SHP77 (cell line): ENCODE measurements around the gene RPL15.
"Not testable (repeated sequence)": the region's sequence is repeated elsewhere in the genome, so short reads cannot be mapped to it uniquely, and the experiment has no call there.

Source experiments
- DNase-seq, 2 experiments: peaks; one replicate each; lab custom pipeline; 2025; lab: John Stamatoyannopoulos, UW

Gene RPL15

GRCh38 chr3:23916886-23917678 lies at the start of gene RPL15, which contains the start of gene NKIRAS1:
Gene RPL15, plus strand, starts transcription at chr3:23917132. Its CDS starts 728 bp downstream, at chr3:23917860.
Gene NKIRAS1, minus strand, starts transcription at chr3:23916990. Its CDS starts 6,086 bp downstream, at chr3:23910904.
- peak; percentile 94 for DNase-seq

- no peak for DNase-seq
Measured at GRCh38 chr3:23867400-23867799, 49.5 kb upstream of the RPL15 start.

GRCh38 chr3:23867838-23868237 lies 49.1 kb upstream of the RPL15 start:
- no peak for DNase-seq

- no peak for DNase-seq
Measured at GRCh38 chr3:23869977-23870662, 46.8 kb upstream of the RPL15 start.

- not testable (repeated sequence) for DNase-seq
Measured at GRCh38 chr3:23870663-23871043, 46.3 kb upstream of the RPL15 start.

- not testable (repeated sequence) for DNase-seq
Measured at GRCh38 chr3:23871361-23871760, 45.6 kb upstream of the RPL15 start.

GRCh38 chr3:23872330-23872729 lies 44.6 kb upstream of the RPL15 start:
- no peak for DNase-seq

GRCh38 chr3:23873941-23874340 lies 43.0 kb upstream of the RPL15 start:
- no peak for DNase-seq

- no peak for DNase-seq
Measured at GRCh38 chr3:23874359-23875112, 42.4 kb upstream of the RPL15 start.

GRCh38 chr3:23875113-23875725 lies 41.7 kb upstream of the RPL15 start:
- no peak for DNase-seq

- DNase-seq, result no peak
Measured at GRCh38 chr3:23876923-23877322, 40.0 kb upstream of the RPL15 start.

- DNase-seq, result no peak
Measured at GRCh38 chr3:23877329-23877980, 39.5 kb upstream of the RPL15 start.

GRCh38 chr3:23879485-23879884 lies 37.4 kb upstream of the RPL15 start:
- no peak for DNase-seq

- DNase-seq, result no peak
Measured at GRCh38 chr3:23880703-23881339, 36.1 kb upstream of the RPL15 start.

- not testable (repeated sequence) for DNase-seq
Measured at GRCh38 chr3:23881993-23882392, 34.9 kb upstream of the RPL15 start.

GRCh38 chr3:23882487-23882918 lies 34.4 kb upstream of the RPL15 start:
- no peak for DNase-seq

GRCh38 chr3:23884481-23884880 lies 32.5 kb upstream of the RPL15 start:
- DNase-seq, result no peak

GRCh38 chr3:23885210-23885609 lies 31.7 kb upstream of the RPL15 start:
- no peak for DNase-seq

GRCh38 chr3:23886311-23886710 lies 30.6 kb upstream of the RPL15 start:
- no peak for DNase-seq

- DNase-seq, result no peak
Measured at GRCh38 chr3:23888617-23889228, 28.2 kb upstream of the RPL15 start.

GRCh38 chr3:23889386-23889785 lies 27.5 kb upstream of the RPL15 start:
- no peak for DNase-seq
